GM13977 (cell line): ENCODE data around the gene ZSCAN1.
A peak's percentile ranks its signal among the peaks of the same experiment; 100 is the strongest.

Experiments used
- DNase-seq: peaks from one replicate; pipeline ENCODE4 v3.0.0; 2012; ENCODE audit warnings: low spot score
- CTCF ChIP-seq: IDR thresholded peaks from 2 replicates; pipeline ENCODE4 v1.5.1; 2012; ENCODE audit warnings: mild to moderate bottlenecking, control low read depth; ENCODE audit not compliant: insufficient read depth; ENCODE audit errors: extremely low read depth, missing control alignments
- in situ Hi-C: fragments of 300-500 bp; cut with MboI; formaldehyde crosslinking; loops from one replicate; pipeline ENCODE4 v1.12.0; 2022; ENCODE audit warnings: low sequenced_read_pairs, low pct_unique_long_range_greater_than_20kb, mixed read lengths, inconsistent platforms; ENCODE audit not compliant: unreplicated experiment

ZSCAN1 gene

GRCh38 chr19:58097781-58098681, 64.2 kb downstream of the ZSCAN1 start, which contains the start of gene ZSCAN18:
Gene ZSCAN18, minus strand, starts transcription at chr19:58098231. Its CDS starts 7,964 bp downstream, at chr19:58090267.
- TF ChIP-seq CTCF = peak; percentile 7
- in situ Hi-C loops = no loop called here

GRCh38 chr19:58098682-58098998, 64.8 kb downstream of the ZSCAN1 start:
- DNase-seq = no peak
- in situ Hi-C loops = no loop called here
- TF ChIP-seq CTCF = no peak

More at GRCh38 chr19:58097781-58098681, 64.2 kb downstream of the ZSCAN1 start, which contains the start of gene ZSCAN18:
- DNase-seq = peak; percentile 98
